Testis (tissue), 2 donors: ENCODE results near the gene DIAPH3.

Experiments
- POLR2A ChIP-seq: fragments of 450-650 bp; IDR thresholded peaks from one replicate; pipeline ENCODE4 v1.6.1; 2017; ENCODE audit warnings: antibody characterized with exemption, mild to moderate bottlenecking, moderate library complexity
- TF ChIP-seq, protein P1 (sequence below), 3 experiments: fragments of 450-650 bp in 2 of 3; fragments of 200-600 bp in 1 of 3; sonication (generic) in 1 of 3; IDR thresholded peaks; one replicate each; pipeline ENCODE4 v1.5.1; 2016 to 2019; ENCODE audit warnings: antibody characterized with exemption in 3 of 3, mild to moderate bottlenecking in 2 of 3, moderate library complexity in 1 of 3

DNA sequence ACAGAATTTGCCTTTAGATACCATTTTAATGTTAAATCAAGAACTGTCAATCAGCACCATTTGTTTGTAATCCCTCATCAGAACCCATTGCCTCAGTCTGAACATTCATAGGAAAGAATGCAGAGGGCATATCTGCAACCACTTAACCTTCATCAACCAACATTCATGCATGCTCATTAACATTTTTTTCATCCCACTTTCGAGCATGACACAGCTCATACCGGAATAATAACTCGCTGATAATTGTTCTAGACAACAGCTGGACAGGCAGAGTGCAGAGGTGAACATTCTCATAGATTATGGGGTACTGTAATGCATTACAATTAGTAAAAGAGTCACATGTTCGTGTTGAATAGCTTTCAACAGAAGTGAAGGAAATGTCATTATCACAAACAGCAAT lies 216.8 kb downstream of the DIAPH3 start:
- no peak for TF ChIP-seq POLR2A
- TF ChIP-seq, protein P1, sequence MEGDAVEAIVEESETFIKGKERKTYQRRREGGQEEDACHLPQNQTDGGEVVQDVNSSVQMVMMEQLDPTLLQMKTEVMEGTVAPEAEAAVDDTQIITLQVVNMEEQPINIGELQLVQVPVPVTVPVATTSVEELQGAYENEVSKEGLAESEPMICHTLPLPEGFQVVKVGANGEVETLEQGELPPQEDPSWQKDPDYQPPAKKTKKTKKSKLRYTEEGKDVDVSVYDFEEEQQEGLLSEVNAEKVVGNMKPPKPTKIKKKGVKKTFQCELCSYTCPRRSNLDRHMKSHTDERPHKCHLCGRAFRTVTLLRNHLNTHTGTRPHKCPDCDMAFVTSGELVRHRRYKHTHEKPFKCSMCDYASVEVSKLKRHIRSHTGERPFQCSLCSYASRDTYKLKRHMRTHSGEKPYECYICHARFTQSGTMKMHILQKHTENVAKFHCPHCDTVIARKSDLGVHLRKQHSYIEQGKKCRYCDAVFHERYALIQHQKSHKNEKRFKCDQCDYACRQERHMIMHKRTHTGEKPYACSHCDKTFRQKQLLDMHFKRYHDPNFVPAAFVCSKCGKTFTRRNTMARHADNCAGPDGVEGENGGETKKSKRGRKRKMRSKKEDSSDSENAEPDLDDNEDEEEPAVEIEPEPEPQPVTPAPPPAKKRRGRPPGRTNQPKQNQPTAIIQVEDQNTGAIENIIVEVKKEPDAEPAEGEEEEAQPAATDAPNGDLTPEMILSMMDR (IDR thresholded peaks at IDR 0.05) = no peak
